T47D (cell line): ENCODE measurements around the gene TET3.

Experiments used
- DNase-seq, 2 experiments: peaks; one replicate each; pipeline versions ENCODE4 v3.0.0 to v3.0.0-alpha.2; 2011 to 2012; ENCODE audit warnings: low read depth in 1 of 2, low spot score in 1 of 2
- JUND ChIP-seq: IDR thresholded peaks from 2 replicates; pipeline ENCODE4 v1.6.1; 2012; ENCODE audit warnings: low read depth
- in situ Hi-C: cut with HindIII; loops from 2 replicates; pipeline ENCODE4 v1.10.0; 2016; ENCODE audit warnings: low sequenced_read_pairs, low pct_unique_long_range_greater_than_20kb

Gene TET3

DNA sequence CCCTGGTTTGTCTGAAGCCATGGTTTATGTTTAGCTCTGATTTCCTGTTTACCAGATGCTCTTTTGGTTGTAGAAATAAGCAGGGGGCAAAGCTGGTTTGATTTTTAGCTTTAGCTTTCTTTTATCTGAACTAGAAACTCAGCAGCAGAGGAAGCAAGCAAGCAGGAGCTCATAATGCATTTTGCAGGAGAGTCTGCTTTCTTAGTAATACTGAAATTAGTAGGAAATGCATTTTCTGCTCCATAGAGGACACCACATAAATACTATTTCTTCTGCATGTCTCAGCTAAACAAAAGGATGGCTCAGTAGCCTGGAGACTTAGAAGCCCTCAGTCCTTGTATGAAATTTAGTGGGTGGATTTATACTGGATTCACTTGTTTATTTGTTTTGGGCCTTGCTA, 34.9 kb upstream of the TET3 start:
- in situ Hi-C loops, result no loop called here
- TF ChIP-seq JUND, result no peak
- DNase-seq, result no peak

DNA sequence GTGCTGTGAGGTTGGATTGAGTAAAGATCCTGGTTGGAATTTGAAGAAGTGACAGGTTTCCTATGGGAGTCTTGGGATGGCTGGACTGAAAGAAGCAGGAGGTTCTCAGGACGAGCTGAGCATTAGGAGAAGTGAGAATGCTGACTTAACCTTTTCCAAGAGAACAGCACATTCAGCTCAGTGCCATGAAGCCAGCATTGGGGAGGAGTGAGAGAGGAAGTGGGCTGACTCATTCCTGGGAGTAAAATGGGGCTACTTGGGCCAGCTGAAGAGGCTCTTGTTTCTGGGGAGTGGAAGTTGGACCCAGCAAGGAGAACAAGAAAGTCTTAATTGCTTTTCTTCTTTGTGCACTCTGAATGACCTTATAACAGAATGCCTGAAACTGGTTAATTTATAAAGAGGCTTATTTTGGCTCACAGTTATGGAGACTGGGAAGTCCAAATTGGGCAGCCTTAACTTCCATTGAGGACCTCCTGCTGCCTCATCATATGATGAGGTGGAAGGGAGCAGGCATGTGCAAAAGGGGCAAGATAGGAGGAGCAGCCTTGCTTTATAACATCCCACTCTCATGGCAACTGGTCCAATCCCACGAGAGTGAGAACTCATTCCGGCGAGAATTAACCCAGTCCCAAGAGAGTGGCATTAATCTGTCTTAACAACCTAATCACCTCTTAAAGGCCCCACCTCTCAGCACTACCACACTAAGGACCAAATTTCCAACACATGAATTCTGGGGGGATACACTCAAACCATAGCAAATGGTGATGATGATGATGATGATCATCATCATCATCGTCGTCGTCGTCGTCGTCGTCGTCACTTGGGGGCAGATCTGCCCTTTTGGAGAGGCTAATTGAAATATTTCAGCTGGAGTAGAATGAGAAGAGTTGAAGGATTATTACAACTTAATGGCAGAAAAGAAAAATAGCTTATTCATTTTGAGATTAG, 31.9 kb upstream of the TET3 start:
- no peak for TF ChIP-seq JUND
- in situ Hi-C loops, result no loop called here
- no peak for DNase-seq

DNA sequence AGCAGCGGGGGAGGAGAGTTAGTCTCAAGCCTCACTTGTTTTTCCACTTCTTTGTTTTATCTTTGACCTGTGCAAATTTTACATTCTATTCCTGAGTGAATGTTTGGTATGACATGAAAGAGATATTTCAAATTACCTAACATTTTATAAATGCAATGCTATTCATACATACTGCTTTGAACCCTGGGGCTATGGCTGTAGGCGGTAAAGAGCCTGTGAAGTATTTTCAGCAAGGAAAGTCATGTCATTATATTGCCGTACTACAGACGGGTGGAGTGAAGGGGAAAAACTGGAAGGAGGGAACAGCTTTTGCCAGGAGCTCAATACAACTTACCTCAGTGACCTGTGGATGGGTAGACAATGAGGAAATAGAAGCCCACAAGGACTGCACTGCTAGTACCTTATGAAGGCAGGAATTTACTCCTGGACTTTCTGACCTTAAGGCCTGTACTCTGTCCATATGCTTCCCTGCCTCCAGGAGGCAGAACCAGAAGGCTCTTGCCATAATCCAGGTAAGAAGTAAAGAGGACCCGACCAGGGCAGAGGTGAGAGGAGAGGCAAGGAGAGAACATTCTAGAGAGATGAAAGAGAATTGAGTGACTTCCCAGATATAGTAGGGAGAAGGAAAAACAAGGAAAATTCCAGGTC, 28.4 kb upstream of the TET3 start:
- in situ Hi-C loops, result no loop called here
- TF ChIP-seq JUND, result no peak
- no peak for DNase-seq

DNA sequence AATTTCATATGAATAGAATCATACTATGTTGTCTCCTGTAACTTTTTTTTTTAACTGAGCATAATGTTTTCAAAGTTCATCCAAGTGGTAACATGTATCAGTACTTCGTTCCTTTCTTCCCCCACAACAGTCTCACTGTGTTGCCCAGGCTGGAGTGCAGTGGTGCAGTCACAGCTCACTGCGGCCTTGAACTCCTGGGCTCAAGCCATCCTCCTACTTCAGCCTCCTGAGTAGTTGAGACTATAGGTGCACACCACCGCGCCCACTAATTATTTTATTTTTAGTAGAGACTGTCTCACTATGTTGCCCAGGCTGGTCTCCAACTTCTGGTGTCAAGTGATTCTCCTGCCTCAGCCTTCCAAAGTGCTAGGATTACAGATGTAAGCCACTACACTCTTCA, 23.4 kb upstream of the TET3 start:
- no peak for DNase-seq
- in situ Hi-C loops, result no loop called here
- TF ChIP-seq JUND, result no peak

DNA sequence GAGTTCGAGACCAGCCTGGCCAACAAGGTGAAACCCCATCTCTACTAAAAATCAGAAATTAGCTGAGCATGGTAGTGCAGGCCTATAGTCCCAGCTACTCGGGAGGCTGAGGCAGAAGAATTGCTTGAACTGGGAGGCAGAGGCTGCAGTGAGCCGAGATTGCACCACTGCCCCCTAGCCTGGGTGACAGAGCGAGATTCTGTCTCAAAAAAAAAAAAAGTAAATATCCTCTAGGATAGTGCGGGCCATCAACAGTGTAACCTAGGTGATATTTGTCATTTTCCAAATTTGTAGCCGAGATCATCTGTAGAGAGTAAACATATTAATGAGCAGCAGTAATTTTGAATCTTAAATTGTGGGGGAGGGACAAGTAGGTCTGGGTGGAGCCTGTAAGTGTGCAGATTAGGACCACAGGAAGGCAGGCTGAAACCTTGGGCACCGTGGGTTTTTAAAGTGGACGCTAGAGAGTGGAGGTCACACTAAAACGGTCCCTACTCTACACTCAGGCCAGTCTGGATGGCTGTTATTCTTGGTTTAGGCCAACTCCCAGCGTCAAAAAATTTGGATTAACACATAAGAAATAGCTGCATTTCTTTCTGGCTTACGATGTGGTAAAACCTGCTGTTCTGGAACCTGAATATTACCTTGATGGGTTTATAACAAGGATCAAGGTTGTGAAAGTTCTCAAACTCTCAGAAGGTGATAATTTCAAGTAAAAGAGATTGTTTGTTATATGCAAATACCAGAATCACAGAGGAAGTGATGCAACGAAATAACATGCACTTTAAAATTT, 22.7 kb upstream of the TET3 start:
- no peak for DNase-seq
- no peak for TF ChIP-seq JUND
- in situ Hi-C loops, result no loop called here

DNA sequence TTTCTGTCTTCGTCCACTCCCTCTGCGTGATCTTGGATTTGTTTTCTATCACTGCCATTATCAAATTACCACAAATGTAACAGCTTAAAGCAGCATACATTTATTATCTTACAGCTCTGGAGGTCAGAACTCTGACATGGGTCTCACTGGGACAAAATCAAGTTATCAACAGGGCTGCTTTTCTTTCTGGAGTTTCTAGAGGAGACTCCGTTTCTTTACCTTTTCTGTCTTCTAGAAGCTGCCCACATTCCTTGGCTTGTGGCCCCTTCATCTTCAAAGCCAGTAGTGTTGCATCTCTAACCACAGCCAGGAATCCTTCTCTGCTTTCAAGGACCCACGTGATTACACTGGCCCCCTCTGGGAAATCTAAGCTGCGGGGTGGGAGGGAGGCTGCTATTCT, 21.9 kb upstream of the TET3 start:
- in situ Hi-C loops, result no loop called here
- no peak for DNase-seq
- TF ChIP-seq JUND, result no peak

DNA sequence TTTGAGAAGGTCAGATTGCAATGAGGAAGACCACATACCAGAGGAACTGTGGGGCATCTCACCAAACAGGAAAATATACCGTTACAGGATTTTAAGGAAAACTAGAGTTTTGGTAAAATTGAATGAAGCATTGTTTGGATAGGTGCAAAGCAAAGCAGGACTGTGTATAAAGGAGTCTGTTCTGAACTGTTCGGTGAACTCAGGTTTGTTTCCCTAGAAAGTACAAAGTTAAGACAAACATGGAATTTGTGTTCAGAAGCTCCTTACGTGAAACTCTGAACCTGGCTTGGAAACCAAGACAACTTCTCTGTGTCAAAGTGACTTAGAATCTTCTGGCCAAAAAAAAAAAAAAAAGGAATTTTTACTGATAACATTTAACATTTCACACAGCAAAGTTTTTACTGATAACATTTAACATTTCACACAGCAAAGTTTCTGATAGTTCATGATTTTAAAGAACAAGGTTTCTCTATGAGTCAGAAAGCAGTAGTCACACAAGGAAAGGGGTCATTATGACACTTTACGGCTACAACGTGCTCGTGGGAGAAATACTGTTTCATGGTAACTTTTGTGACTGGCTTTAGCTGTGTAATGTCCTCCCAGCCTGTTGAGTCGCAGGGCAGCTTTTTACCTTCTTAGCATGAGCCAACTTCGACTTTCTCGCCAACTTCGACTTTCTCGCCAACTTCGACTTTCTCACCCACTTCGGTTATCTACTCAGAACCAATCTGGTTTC, 21.2 kb upstream of the TET3 start:
- no peak for TF ChIP-seq JUND
- no peak for DNase-seq
- in situ Hi-C loops, result no loop called here

DNA sequence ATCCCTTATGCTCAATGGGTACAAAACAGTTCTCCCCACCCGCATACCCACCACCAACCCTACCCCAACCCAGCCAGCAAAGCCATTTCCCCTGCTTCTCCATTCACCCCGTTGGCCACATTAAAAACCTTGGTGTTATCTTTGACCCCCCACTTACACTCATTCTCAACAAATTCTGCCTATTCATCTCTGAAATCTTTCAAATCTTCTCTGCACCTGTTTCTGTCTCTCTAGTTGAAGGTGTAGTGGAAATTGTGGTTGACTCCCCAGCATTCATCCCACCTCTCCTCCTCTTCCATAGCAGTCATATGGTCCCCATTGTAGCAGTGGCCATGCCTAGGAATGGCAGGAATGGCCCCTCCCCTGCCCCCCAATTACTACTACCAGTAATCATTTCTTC, 20.5 kb upstream of the TET3 start:
- DNase-seq, result no peak
- in situ Hi-C loops, result no loop called here
- TF ChIP-seq JUND, result no peak

DNA sequence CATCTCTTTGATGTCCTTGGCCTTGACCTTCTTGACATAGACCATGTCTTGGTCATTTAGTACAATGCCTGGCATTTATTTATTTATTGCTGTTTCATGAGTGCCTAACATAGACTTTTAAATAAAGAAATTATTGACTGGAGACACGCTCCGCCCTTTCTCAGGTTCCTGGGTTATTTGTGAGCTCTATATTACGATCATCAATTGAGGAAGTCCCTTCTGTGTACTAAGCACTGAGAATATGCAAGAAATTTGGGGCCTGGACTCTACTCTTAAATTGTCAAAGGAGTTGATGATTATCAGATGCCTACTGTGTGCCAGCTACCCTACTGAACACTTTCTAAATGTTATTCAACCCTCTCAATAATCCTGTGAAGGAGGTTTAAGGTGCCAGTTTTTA, 19.7 kb upstream of the TET3 start:
- in situ Hi-C loops, result no loop called here
- DNase-seq, result no peak
- TF ChIP-seq JUND, result no peak

DNA sequence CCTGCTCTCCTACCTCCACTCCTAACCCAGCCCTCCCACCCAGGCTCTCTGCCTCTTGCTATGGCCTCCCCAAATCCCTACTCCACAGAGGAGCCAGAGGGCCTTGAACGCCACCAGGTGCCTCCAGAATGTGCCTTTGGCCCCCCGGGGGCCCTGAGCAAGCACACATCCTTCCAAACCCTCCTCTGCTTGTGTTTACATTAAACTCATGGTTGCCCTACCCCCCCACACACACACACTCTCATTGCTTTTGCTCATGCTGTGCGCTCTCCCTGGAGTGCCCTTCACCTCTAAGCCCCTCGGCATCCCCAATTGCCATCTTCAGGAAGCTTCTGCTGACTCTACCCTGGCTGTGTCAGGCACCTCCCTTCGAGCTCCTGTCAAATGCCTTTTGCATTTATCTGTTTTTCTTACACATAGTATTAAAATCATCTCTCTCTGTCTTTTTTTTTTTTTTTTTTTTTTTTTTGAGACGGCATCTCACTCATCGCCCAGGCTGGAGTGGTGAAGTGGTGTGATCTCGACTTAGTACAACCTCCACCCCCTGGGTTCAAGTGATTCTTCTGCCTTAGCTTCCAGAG, 16.3 kb upstream of the TET3 start:
- TF ChIP-seq JUND, result no peak
- in situ Hi-C loops, result no loop called here

DNA sequence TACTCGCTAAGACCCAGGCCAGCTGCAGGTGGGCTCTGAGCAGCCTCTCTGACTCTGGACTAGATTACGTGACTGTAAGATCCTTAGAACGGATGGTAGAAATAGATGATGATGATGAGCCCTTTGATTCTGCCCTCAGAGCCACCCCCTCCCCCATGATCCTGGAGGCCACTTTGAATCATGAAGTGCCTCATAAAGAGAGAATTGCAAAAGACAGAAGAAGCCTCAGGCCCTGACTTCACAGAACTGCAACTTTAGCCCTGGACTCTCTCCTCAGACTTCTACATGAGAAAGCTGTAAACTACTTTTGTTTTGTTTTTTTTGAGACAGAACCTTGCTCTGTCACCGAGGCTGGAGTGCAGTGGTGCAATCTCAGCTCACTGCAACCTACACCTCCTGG, 15.4 kb upstream of the TET3 start:
- TF ChIP-seq JUND, result no peak
- in situ Hi-C loops, result no loop called here
- no peak for DNase-seq

More for the DNA sequence above, 16.3 kb upstream of the TET3 start:
- DNase-seq, result no peak

DNA sequence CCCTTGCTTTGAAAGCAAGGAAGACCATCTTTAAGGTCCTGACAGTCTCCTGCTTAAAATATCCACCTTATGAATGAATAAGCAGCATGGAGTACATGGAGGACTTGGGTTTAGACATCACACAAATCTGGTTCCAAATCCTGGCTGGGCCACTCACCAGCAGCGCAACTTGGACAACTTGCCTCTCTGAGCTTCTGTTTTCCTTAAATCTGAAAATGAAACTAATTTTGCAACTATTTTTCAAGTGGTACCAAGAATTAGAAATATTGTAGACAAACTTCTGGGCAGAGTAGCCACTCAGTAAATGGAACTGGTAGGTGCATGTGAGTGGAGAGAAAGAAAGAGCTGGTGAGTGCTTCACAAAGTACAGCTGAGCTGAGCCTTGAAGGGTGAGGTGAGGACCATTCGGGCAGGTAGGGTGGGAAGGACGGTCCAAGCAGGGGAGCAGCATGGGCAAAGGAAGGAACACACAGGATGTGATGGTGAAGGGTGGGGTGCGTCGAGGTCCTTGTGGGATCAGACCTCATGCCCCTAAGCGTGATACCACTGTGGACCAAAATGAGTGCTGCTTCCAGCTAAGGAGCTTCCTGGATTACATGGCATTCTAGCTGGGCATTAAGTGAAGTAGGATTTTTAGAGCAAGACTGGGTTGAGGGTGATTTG, 14.4 kb upstream of the TET3 start:
- in situ Hi-C loops, result no loop called here

More for the DNA sequence above, 14.4 kb upstream of the TET3 start:
- no peak for DNase-seq
- TF ChIP-seq JUND, result no peak
